AG08396 (cell line): Measurements from ENCODE around the gene ZEB2.

ENCODE experiments used
- DNase-seq: peaks from one replicate; pipeline ENCODE4 v3.0.0; 2012; ENCODE audit warnings: low spot score, mixed read lengths

Gene ZEB2

GRCh38 chr2:144528108-144528507, 8.2 kb upstream of the ZEB2 start:
- DNase-seq: no peak

GRCh38 chr2:144526831-144527230, 6.9 kb upstream of the ZEB2 start:
- no peak for DNase-seq

GRCh38 chr2:144524118-144525009, 4.4 kb upstream of the ZEB2 start:
- no peak for DNase-seq

- DNase-seq: no peak
These were observed 3.7 kb upstream of the ZEB2 start for GRCh38 chr2:144523596-144524117.

- DNase-seq: no peak
These were observed 3.1 kb upstream of the ZEB2 start for GRCh38 chr2:144522897-144523595.

- DNase-seq: no peak
These were observed 2.4 kb upstream of the ZEB2 start for GRCh38 chr2:144522176-144522896.

GRCh38 chr2:144521686-144522085, 1.8 kb upstream of the ZEB2 start:
- DNase-seq: no peak

- DNase-seq: peak; percentile 62
These were observed 1.0 kb upstream of the ZEB2 start for GRCh38 chr2:144520756-144521487.

- no peak for DNase-seq
These were observed 354 bp downstream of the ZEB2 start for GRCh38 chr2:144519597-144519933.

- no peak for DNase-seq
These were observed 947 bp downstream of the ZEB2 start for GRCh38 chr2:144518748-144519596.

- no peak for DNase-seq
These were observed 1.8 kb downstream of the ZEB2 start for GRCh38 chr2:144517866-144518747.

- DNase-seq: peak; percentile 84
These were observed 2.7 kb downstream of the ZEB2 start for GRCh38 chr2:144516981-144517865.

GRCh38 chr2:144516411-144516980, 3.4 kb downstream of the ZEB2 start:
- peak; percentile 62 for DNase-seq

- DNase-seq: peak; percentile 41
These were observed 4.1 kb downstream of the ZEB2 start for GRCh38 chr2:144515696-144516410.

GRCh38 chr2:144515099-144515695, 4.7 kb downstream of the ZEB2 start:
- no peak for DNase-seq

GRCh38 chr2:144514616-144515091, 5.3 kb downstream of the ZEB2 start:
- DNase-seq: no peak
